Right lobe of liver (tissue), 6 donors: ENCODE results near the gene ALPP. TPM values are rescaled to one million over a fixed set of nuclear protein-coding genes. Genes with fewer than 3 reads are reported as not detected.

Source experiments
- ATAC-seq, 4 donors: fragments of 200-7000 bp; cut with Tn5 transposase; one replicate each; pipeline ENCODE4 v1.9.1; 2020; ENCODE audit warnings: mild to moderate bottlenecking in 4 of 4, moderate library complexity in 4 of 4
- DNase-seq, 3 donors: peaks; one replicate each; pipeline ENCODE4 v3.0.0-alpha.2; 2020
- H3K27ac ChIP-seq, 3 donors: fragments of 200-600 bp; one replicate each; pipeline ENCODE4 v1.8.0; 2022
- H3K27me3 ChIP-seq, 2 donors: fragments of 200-600 bp; one replicate each; pipeline ENCODE4 v1.8.0; 2022
- H3K36me3 ChIP-seq, 4 donors: fragments of 200-600 bp; sonication (generic) in 1 of 4; one replicate each; pipeline versions ENCODE4 v1.5.1 to v1.8.0; 2017 to 2022; ENCODE audit warnings: control low read depth in 1 of 4
- H3K4me1 ChIP-seq, 4 donors: fragments of 200-600 bp; sonication (generic) in 1 of 4; one replicate each; pipeline versions ENCODE4 v1.5.1 to v1.8.0; 2017 to 2022; ENCODE audit warnings: control low read depth in 1 of 4
- H3K4me3 ChIP-seq, 3 donors: fragments of 200-600 bp; one replicate each; pipeline ENCODE4 v1.8.0; 2022
- H3K9me3 ChIP-seq, 4 donors: fragments of 200-600 bp; sonication (generic) in 1 of 4; one replicate each; pipeline versions ENCODE4 v1.5.1 to v1.8.0; 2017 to 2022; ENCODE audit warnings: control low read depth in 1 of 4
- POLR2A ChIP-seq: fragments of 450-650 bp; IDR thresholded peaks from one replicate; pipeline ENCODE4 v1.6.1; 2017; ENCODE audit warnings: antibody characterized with exemption, mild to moderate bottlenecking
- WGBS: methylation state at CpG from one replicate; pipeline ENCODE4 v1.1.6; 2018; ENCODE audit warnings: low coverage, low lambda C conversion rate; ENCODE audit not compliant: insufficient coverage; ENCODE audit errors: missing lambda C conversion rate; 5-methylcytosine and 5-hydroxymethylcytosine counted together
- intact Hi-C, 2 donors: fragments of 100-400 bp; cut with DNase I; formaldehyde crosslinking; loops; one replicate each; pipeline versions ENCODE4 v1.11.2 to v1.14.1; 2022
- total RNA-seq, 6 experiments: library from RNA; depleted of rRNA in 2 of 6; stranded (reverse); fragments of >200 nt in 2 of 6; fragmentation: NEBNext Ultra II Directional in 3 of 6; extraction: Animal tissue kit (Norgen Biotek cat#: 25700) in 3 of 6; gene quantifications; one replicate each; pipeline versions ENCODE4 v1.1.0 to v1.2.4, GENCODE V29; 2016 to 2023
- TF ChIP-seq, protein P1 (sequence below), 4 donors: fragments of 200-600 bp in 3 of 4; fragments of 450-650 bp in 1 of 4; IDR thresholded peaks; one replicate each; pipeline versions ENCODE4 v1.5.1 to v1.8.0; 2016 to 2022; ENCODE audit warnings: antibody characterized with exemption in 4 of 4, mild to moderate bottlenecking in 2 of 4
- donor health status: DM: no; HTN: yes; CAD: no.
- donor health status: DM: no; HTN: no; CAD: no.
- donor health status: DM: no; HTN: no; CAD: no.
- donor health status: DM: no; HTN: yes; CAD: no.
- donor health status: DM: no; HTN: yes; CAD: no.

Gene ALPP
- total RNA-seq, 6 experiments from 2014 or later: not detected

- Histone ChIP-seq H3K27me3 (no peaks in the 10 kb centered on the region), H3K4me1 (no peaks in the 10 kb centered on the region), H3K4me3 (no peak overlapping the region), H3K27ac (no peak overlapping the region), H3K36me3 (no peaks in the 10 kb centered on the region), H3K9me3 (no peaks in the 10 kb centered on the region)
- DNase-seq (no peak), ATAC-seq (no peak)
- TF ChIP-seq POLR2A: no peak
- TF ChIP-seq, protein P1, sequence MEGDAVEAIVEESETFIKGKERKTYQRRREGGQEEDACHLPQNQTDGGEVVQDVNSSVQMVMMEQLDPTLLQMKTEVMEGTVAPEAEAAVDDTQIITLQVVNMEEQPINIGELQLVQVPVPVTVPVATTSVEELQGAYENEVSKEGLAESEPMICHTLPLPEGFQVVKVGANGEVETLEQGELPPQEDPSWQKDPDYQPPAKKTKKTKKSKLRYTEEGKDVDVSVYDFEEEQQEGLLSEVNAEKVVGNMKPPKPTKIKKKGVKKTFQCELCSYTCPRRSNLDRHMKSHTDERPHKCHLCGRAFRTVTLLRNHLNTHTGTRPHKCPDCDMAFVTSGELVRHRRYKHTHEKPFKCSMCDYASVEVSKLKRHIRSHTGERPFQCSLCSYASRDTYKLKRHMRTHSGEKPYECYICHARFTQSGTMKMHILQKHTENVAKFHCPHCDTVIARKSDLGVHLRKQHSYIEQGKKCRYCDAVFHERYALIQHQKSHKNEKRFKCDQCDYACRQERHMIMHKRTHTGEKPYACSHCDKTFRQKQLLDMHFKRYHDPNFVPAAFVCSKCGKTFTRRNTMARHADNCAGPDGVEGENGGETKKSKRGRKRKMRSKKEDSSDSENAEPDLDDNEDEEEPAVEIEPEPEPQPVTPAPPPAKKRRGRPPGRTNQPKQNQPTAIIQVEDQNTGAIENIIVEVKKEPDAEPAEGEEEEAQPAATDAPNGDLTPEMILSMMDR (IDR thresholded peaks at IDR 0.05): no peak
- intact Hi-C loops: no loop called here
- WGBS: 78% methylated on average over 10 of the region's 12 CpGs
Measured at GRCh38 chr2:232375164-232375563, 3.4 kb upstream of the ALPP start.

DNA sequence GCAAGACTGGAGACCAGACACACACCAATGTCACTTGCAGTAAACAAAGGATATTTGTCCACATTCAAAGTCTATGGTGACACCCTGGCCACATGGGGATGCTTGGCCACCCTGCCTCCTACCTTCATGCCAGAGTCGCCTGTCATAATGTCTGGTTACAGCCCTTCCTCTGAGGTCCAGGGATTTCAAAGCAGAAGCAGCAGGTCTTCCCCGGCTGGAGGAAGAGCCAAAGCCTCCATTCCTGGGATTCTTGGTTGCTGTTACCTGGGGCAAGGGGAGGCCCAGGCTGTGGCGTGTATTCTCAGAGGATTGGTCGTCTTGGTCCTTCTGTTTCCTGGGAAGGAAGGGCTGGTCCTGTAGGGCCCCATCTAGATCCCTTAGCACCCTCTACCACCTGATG lies 2.3 kb upstream of the ALPP start:
- WGBS: 83% methylated on average over 1 of the region's 4 CpGs
- ATAC-seq: no peak
- Histone ChIP-seq H3K27me3 (no peaks in the 10 kb centered on the region), H3K36me3 (no peaks in the 10 kb centered on the region), H3K9me3 (no peaks in the 10 kb centered on the region), H3K4me3 (no peak overlapping the region), H3K27ac (no peak overlapping the region), H3K4me1 (no peaks in the 10 kb centered on the region)
- TF ChIP-seq, protein P1 (IDR thresholded peaks at IDR 0.05): no peak
- no peak for TF ChIP-seq POLR2A
- intact Hi-C loops: no loop called here
- no peak for DNase-seq

- intact Hi-C loops: no loop called here
- no peaks in the 10 kb centered on the region for H3K36me3 ChIP-seq
- ATAC-seq (no peak), DNase-seq (no peak)
- H3K27me3 ChIP-seq: no peaks in the 10 kb centered on the region
- WGBS: 71% methylated on average over 5 of the region's 7 CpGs
- H3K4me3 ChIP-seq: no peak overlapping the region
- H3K9me3 ChIP-seq: no peaks in the 10 kb centered on the region
- TF ChIP-seq POLR2A: no peak
- TF ChIP-seq, protein P1 (IDR thresholded peaks at IDR 0.05): no peak
- H3K27ac ChIP-seq: no peak overlapping the region
- H3K4me1 ChIP-seq: no peaks in the 10 kb centered on the region
Measured at GRCh38 chr2:232376713-232377112, 1.8 kb upstream of the ALPP start.

- intact Hi-C loops: no loop called here
- no peak for TF ChIP-seq POLR2A
- TF ChIP-seq, protein P1 (IDR thresholded peaks at IDR 0.05): no peak
- no peak for DNase-seq
- no peaks in the 10 kb centered on the region for H3K36me3 ChIP-seq
- no peaks in the 10 kb centered on the region for H3K4me1 ChIP-seq
- no peaks in the 10 kb centered on the region for H3K9me3 ChIP-seq
- ATAC-seq: no peak
- WGBS: 81% methylated on average over 4 of the region's 7 CpGs
- H3K4me3 ChIP-seq: no peak overlapping the region
- H3K27ac ChIP-seq: no peak overlapping the region
- no peaks in the 10 kb centered on the region for H3K27me3 ChIP-seq
Measured at GRCh38 chr2:232377319-232377718, 1.2 kb upstream of the ALPP start.
